Measurements from ENCODE around the gene LRRC38. TPM values are rescaled to one million over a fixed set of nuclear protein-coding genes. Genes with fewer than 3 reads are reported as not detected.

The LRRC38 gene
- total and polyA plus RNA-seq, 2 of the 8 experiments (the other 6 are each of a cell fraction or from before 2014, with no cell fraction given) = 0.17 to 0.63 TPM

- TF ChIP-seq ZNF274 (IDR thresholded peaks at IDR 0.05; ENCODE audit: borderline replicate concordance, extremely low read depth, low read length) (no peak), SRF (IDR thresholded peaks at IDR 0.05; ENCODE audit: low read depth, low read length) (no peak), KDM1A (IDR thresholded peaks at IDR 0.05; ENCODE audit: borderline replicate concordance, low read length) (no peak)
Observed at GRCh38 chr1:13451399-13451965, 62.3 kb downstream of the LRRC38 start (continued).
